NCI-H2227 (cell line): ENCODE data around the gene KRT76.

Source experiments
- DNase-seq: peaks from one replicate; lab custom pipeline; 2025; ENCODE audit not compliant: unreplicated experiment; lab: John Stamatoyannopoulos, UW

The KRT76 gene

DNA sequence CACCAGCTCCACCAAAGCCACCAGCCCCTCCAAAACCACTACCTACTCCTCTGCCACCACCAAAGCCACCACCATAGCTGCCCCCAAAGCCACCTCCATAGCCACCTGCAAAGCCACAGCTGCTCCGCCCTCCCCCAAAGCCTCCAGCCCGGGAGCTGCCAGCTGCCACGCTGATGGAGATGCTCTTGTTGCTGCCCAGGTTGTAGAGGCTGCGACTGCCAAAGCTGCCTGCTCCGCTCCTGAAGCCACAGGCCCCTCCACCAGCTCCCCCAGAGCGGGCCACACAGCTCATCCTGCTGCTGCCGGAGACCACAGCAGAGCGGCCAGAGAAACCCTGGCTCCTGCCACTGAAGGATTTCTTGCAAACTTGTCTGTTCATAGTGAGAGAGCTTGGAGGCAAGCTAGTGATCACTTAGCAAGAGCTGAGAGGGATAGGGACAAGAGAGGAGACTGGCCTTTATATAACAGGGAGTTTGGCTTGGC is at the start of gene KRT76:
KRT76 (minus strand) TSS at position 433 of the 483 bp plus-strand sequence; CDS start at position 379, 54 bp downstream.
- no peak for DNase-seq

DNA sequence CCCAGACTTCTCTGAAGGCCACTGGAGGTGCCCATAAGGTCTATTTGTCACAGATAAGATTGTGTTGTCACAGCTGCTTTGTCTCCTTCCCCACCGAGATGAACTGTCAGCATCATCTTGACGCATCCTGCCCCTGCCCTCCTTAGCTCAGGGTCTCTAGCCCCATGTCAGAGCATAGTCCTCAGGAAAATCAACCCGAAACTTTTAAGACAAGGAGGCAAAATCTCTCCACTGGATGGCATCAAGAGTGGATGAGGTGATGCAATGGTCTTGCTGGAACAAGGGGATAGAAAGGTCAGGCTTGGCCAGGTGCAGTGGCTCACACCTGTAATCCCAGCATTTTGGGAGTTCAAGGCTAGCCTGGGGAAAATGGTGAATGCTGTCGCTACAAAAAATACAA is 48.8 kb upstream of the KRT76 start:
- DNase-seq, result no peak

DNA sequence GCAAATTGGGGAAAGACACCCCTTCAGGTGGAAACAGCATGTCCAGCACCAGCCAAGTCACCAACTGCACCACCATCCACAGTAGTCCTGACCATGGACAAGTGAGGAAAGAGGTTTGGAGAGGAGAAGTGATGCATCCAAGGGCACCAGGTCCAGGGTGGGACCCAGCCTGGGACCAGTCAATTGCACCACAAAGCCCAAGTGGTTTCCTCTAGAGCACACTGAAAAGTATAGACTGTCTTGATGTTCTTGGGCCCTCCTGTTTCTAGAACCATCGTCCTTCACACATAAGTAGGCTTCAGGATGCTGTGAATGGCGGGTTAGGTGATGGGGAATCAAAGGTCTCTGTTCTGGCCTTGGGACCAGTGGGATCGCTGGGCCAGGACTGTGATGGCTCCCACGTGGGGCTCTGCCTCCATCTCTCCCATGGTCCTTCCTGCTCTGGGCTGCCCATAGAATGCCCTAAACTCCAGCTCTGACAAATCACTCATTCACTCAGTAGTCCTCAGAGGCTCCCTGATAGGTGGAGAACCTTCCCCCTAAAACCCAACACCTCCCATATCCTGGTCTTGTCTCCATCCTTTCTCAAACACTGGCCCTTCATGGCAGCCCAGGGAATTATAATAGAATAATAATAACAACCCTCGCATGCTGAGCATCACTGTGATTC is 47.7 kb upstream of the KRT76 start:
- no peak for DNase-seq

- DNase-seq, result no peak
Measured at GRCh38 chr12:52823761-52824450, 46.8 kb upstream of the KRT76 start.

DNA sequence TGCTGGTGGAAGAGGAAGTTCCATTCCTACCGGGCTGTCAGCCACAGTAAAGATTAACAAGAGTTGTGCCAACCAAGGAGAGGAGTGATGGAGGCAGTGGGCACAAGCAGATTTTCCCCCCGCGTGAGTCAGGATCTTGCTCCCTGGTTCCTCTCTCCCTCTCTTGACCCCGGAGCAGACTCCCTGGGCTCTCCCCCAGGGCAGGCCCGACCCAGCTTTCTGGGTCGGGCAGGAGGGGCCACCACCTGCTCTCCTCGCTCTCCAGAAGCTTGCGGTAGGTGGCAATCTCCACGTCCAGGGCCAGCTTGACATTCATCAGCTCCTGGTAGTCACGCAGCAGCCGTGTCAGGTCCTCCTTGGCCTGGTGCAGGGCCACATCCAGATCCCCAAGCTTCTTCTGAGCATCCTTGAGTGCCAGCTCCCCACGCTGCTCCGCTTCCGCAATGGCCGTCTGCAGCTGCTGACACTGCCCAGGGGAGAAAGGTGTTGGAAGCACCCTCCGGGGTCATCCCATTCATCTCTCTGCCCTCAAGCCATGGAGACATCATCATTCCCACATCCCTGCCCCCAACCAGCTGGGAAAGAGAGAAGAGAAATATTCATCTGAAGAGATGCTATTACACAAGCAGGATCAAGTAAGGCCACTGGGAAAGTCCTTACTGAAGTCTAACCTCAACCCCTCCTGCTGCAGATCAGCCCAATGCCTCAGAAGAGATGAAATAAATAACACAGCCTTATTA is 45.8 kb upstream of the KRT76 start:
- DNase-seq, result no peak

DNA sequence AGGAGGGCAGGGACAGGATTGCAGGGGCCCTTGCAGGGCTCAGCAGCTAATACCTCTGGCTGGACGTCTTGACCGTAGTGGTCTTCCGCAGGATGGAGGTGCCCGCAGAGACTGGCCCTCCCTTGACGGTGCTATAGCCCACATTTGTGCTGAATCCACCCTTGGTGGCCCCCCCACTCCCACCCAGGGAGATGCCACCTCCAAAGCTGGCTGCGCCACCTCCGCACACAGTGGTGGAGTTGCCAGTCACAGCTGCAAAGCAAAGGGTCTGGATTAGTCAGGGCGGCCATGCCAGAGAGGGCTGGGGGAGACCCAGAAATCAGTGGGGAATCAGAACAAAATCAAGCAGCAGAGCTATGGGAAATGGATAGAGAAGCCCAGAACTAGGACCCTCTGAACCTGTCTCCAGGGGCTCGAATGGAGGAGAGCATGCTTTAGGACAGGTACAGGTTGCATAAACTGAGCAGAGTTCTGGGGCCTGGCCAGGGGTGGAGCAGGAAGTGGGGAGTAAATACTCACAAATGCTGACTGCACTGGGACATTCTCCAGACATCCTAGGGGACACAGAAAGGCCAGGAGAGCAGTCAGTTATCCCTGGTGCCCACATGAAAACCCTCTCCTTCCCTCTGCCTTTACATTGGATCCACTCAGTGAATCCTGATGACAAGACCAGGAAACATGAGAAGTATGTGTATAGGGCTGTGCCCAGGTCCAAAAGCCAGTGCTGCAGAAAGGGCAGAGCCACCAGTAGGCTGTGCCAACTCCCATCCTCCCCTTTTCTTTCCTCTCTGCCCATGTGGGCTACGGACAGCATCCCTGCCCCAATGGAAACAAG is 44.9 kb upstream of the KRT76 start:
- DNase-seq, result no peak

- no peak for DNase-seq
Measured at GRCh38 chr12:52821071-52821730, 44.1 kb upstream of the KRT76 start.

GRCh38 chr12:52820521-52820920 is 43.4 kb upstream of the KRT76 start:
- DNase-seq, result no peak

DNA sequence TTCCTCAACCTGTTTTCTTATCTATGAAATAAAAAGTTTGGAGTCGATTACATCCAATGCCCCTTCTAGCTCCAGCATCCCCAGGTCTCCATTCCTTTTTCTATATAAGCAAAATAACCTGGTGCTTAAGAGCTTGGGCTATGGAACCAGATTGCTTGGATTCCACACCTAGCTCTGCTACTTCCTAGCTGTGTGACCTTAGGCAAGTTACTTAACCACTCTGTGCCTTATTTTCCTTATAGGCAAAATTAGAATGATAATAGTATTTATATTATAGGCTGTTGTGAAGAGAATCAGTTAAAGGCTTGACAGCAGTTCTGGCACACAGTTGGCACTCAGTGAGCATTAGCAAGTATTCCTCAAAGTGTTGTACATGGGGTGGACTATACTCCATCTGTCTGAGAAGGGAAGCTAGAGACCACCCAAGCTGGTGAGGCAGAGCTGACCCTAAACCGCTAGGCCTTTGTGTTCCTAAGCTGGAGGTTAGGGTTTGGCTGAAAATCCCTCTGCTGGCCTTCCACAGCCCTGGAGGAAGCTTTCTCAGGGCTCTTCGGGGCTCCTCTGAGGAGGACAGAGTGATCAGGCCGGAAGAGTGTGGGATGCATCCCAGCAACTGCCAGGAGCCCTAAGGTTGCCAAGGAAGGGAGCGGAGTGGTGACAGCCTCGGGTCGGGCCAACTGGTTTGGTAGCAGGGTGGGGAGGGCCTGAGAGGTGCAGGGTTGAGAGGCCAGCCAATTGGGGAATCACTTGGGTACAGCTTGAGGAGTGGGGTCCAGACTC is 42.8 kb upstream of the KRT76 start:
- no peak for DNase-seq

DNA sequence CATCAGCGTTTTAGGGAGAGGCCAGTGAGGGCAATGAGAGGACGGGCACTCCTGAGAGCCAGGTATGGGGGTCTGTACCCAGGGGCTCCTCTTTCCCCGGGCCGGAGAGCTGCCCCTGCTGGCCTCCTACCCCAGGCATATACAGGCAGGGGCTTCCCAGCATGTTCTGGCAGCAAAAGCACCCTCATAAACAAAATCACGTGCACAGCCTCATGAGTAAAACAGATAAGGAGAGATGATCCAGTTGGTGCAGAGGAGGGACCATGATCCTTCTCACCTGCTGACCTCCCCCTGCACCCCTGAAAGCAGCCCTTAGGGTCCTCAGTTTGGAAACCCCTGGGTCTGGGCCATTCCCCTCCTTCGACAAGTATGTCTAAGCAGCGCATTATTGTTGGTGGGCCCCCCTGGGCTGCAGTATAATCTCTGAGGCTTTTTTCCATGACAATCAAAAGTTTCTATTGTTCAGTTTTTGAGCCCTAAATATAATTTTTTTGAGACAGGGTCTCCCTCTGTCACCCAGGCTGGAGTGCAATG is 41.8 kb upstream of the KRT76 start:
- no peak for DNase-seq

DNA sequence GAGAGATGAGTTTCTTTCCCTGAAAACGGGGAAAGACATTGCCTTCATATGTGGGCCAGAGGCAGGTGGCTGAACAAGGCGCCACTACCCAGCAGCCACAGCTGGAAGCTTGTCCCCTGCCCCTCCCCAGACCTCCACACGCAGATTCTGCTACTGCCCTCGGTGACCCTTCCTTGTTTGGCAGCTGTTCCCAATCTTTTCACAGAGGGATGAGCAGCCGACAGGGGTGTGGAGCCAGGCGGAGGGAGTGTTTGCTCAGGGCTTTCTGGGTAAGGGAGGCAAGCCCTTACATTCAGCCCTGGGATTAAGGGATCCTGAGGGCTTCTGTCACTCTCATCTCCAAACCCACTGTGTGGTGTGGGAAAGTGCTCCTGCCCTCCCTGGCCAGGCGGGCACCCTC is 41.2 kb upstream of the KRT76 start:
- peak; percentile 60 for DNase-seq

DNA sequence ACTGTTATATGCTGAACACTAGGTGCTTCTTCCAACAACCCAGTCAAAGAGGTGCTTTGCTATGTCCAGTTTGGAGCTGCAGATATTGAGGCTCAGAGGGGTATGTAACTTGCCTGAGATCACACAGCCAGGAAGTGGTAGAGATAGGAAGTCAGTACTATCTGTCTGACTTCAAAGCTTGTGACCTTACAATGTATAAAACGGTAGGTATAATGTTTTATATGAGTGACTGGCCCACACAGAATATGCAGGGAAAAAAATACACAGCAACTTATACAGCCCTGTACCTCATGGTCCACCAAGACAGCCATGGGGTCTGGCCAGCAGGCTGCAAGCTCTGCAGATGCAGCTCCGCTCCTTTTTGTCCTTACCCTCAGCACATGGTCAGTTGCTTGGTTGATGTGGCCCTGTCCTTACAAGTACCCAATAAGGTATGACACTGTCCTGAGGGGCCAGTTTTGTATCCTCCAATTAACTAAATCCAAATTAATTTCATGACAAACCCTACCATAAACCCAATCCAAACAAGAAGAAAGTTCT is 40.6 kb upstream of the KRT76 start:
- no peak for DNase-seq

DNA sequence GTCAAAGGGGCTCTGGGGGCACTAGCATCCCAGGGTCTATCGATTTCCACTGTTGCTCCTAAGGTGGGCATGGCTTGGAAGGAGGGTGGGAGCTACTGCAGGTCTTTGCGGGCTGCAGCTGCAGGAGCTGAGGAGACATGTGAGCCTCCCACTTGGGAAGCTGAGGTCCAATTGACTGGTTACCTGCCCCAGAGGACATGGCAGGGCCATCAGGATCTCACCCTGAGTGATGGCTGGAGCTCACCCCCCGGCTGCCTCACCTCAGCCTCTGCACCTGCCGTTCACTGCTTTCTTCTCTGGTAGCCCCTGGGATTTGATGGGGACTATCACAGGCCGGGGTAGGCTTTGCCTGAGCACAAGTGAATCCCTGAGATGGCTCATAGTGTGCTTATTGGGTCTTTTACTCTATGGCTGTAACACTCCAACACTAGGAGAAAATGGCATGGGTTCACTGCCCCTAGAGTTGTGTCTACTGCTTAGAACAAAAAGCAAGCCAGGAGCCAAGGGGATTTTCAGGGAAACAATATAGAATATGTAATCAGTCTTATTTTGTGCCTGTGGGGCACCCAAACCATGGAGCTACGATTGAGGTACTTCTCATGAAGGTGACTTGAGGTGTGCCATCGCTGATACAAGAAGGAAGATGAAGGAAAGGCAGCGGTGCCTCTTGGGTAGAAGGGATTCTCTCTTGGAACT is 40.0 kb upstream of the KRT76 start:
- DNase-seq, result no peak

- DNase-seq, result no peak
Measured at GRCh38 chr12:52815676-52816588, 38.8 kb upstream of the KRT76 start.

DNA sequence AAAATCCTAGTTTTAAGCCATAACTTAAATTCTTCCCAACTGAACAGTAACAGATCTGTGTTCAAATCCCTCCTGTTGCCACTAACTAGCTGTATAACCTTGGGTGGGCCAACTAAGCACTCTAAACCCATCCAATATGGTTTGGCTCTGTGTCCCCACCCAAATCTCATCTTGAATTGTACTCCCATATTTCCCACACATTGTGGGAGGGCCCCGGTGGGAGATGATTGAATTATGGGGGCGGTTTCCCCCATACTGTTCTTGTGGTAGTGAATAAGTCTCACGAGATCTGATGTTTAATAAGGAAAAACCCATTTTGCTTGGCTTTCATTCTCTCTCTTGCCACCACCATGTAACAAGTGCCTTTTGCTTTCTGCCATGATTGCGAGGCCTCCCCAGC is 38.0 kb upstream of the KRT76 start:
- DNase-seq, result no peak

DNA sequence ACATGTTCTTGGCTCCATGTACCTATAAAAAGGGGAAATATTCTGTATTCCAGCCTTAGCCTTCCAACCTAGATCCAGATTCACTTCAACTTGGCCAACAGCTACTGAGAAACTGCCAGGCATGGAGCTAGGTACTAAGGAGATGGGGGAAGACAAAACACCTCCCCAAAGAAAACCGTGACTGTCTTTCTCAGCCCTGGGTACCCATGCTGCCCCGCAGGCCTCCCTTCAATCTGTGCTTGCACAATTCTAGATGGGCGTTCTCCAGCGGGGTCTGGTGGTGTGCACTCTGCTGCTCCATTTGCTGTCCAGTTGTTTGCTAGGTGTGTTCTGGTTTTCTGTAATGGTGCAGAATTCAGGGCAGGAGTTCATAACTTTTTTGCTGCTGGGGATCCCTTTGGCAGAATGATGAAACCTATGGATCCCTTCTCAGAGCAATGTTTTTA is 37.6 kb upstream of the KRT76 start:
- no peak for DNase-seq

DNA sequence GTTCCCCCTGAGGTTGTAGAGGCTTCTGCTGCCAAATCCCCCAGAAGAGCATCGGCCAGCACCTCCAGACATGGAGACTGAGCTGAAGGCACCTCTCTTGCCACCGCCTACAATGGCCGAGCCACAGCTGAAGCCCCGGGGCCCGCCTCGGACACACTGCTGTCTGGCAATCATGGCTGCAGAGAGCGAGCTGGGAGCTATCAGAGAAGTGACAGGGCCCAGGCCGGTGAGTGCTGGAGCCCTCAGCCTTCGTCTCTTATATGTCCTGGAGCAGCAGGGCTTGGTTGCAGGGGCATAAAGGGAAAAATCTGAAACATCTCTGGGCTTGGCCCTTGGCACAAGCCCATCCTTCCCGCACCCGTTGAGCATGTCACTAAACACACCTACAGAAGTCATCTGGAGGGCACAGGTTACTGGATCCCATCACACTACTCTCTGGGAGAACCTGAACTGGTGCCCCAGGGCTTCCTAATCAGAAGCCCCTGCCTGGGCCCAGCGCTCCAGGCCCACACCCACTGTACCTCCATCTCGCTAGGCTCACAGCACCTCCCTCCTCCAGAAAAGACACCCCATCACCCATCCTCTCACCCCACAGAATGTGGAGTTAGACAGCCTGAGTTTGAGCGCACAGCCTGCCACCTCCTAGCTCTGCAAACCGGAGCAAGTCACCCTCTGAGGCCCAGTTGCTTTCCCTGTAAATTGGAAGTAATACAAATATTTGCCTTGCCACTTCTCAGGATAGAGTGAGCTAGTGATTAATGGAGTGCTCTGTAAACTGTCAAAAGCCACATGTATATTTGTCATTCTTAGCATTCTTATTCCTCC is 37.0 kb upstream of the KRT76 start, which contains the start of gene KRT4:
KRT4 (minus strand) TSS at position 232 of the 825 bp plus-strand sequence; CDS start at position 174, 58 bp downstream.
- no peak for DNase-seq
